WERI-Rb-1 (cell line): ENCODE measurements around the gene DSCAM.

Experiments used
- DNase-seq: peaks from one replicate; pipeline ENCODE4 v3.0.0-alpha.2; 2020
- H3K27ac ChIP-seq: fragments of 250-450 bp; sonication (Bioruptor Pico); 2 replicates; pipeline ENCODE4 v1.5.1; 2020; ENCODE audit warnings: mild to moderate bottlenecking, moderate library complexity
- H3K27me3 ChIP-seq: fragments of 250-450 bp; sonication (Bioruptor Pico); 2 replicates; pipeline ENCODE4 v1.5.1; 2021; ENCODE audit warnings: mild to moderate bottlenecking, low read depth, moderate library complexity; ENCODE audit not compliant: insufficient read depth, severe bottlenecking
- H3K36me3 ChIP-seq: fragments of 250-450 bp; sonication (Bioruptor Pico); 2 replicates; pipeline ENCODE4 v1.5.1; 2020; ENCODE audit warnings: mild to moderate bottlenecking, moderate library complexity
- H3K4me3 ChIP-seq: 2 replicates; pipeline ENCODE4 v1.5.1; 2011; ENCODE audit warnings: low read depth, mild to moderate bottlenecking, control low read depth, low read length
- H3K9me3 ChIP-seq: fragments of 250-450 bp; sonication (Bioruptor Pico); 2 replicates; pipeline ENCODE4 v1.5.1; 2021; ENCODE audit warnings: mild to moderate bottlenecking, moderate library complexity; ENCODE audit not compliant: severe bottlenecking
- CTCF ChIP-seq: IDR thresholded peaks from 2 replicates; pipeline ENCODE4 v1.5.1; 2011; ENCODE audit warnings: low read depth, mild to moderate bottlenecking, control low read depth, inconsistent platforms, low read length

DSCAM gene

GRCh38 chr21:40461008-40461407 lies 385.9 kb downstream of the DSCAM start:
- Histone ChIP-seq H3K4me3 (no peak overlapping the region), H3K27me3 (no peaks in the 10 kb centered on the region), H3K9me3 (no peaks in the 10 kb centered on the region), H3K36me3 (no peaks in the 10 kb centered on the region), H3K27ac (no peak overlapping the region)
- DNase-seq, result no peak
- TF ChIP-seq CTCF, result no peak

- Histone ChIP-seq H3K27ac (no peak overlapping the region), H3K36me3 (no peaks in the 10 kb centered on the region), H3K27me3 (no peaks in the 10 kb centered on the region), H3K4me3 (no peak overlapping the region), H3K9me3 (no peaks in the 10 kb centered on the region)
- no peak for TF ChIP-seq CTCF
- DNase-seq, result no peak
Measured at GRCh38 chr21:40457741-40458140, 389.2 kb downstream of the DSCAM start.

GRCh38 chr21:40454057-40454456 lies 392.9 kb downstream of the DSCAM start:
- no peaks in the 10 kb centered on the region for H3K9me3 ChIP-seq
- H3K4me3 ChIP-seq, result no peak overlapping the region
- H3K27ac ChIP-seq, result no peak overlapping the region
- no peak for TF ChIP-seq CTCF
- DNase-seq, result no peak
- H3K36me3 ChIP-seq, result no peaks in the 10 kb centered on the region
- no peaks in the 10 kb centered on the region for H3K27me3 ChIP-seq

DNA sequence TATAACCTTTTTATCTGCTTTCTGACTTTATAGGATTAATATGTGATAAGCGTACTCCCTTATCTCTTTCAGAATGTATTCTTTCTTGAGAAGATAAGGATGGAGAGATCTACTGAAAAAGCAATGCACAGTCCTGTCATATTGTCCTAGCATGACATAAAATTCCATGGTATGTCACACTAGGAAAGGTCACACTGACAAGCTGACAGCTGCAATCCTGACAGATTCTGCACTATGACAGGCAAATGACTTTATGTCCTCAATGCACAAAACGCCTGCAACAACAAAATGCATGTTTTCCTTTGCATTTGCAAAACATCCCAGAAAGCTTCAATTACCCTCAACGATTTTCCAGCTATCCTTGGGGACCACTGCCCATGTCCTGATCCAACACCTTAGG lies 393.8 kb downstream of the DSCAM start:
- H3K27me3 ChIP-seq, result no peaks in the 10 kb centered on the region
- H3K27ac ChIP-seq, result no peak overlapping the region
- H3K9me3 ChIP-seq, result no peaks in the 10 kb centered on the region
- no peak overlapping the region for H3K4me3 ChIP-seq
- no peak for DNase-seq
- no peaks in the 10 kb centered on the region for H3K36me3 ChIP-seq
- no peak for TF ChIP-seq CTCF

DNA sequence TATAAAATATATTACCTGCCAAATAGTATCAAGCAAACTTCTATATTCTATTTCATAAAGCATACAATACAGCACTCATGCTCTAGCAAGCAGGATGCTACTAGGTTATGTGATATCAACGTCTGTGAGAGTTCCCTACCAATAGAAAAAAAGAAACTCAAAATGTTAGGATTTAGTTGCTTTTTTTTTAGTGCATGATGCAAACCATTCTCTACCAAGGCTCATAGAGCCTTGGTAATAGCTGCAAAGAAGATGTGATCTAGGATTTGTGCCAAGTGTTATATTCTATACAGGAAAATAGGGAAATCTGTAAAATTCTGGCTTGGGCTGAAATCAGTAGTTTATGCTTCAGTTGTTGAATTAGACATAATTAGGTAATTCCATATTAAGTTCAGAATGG lies 394.4 kb downstream of the DSCAM start:
- TF ChIP-seq CTCF, result no peak
- no peaks in the 10 kb centered on the region for H3K27me3 ChIP-seq
- H3K9me3 ChIP-seq, result no peaks in the 10 kb centered on the region
- no peak for DNase-seq
- H3K27ac ChIP-seq, result no peak overlapping the region
- no peaks in the 10 kb centered on the region for H3K36me3 ChIP-seq
- no peak overlapping the region for H3K4me3 ChIP-seq

DNA sequence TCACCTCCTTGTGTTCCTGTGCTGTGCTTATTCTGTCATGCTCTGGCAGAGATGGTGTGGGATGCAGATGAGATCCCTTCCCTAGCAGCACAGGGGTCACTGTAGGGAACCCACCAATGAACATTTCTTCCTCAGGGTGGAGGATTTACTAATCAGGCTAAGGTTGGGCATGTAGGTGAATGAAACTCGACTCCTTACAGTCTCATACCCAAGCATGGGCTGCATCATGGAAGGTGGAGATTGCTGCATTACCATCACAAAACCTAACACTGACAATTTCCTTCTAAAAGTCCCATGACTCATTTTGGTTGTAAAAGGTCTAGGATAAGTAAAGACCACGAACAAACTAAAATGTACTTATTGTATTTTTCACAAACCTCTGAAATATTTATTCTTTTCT lies 399.9 kb downstream of the DSCAM start:
- H3K4me3 ChIP-seq, result no peak overlapping the region
- H3K36me3 ChIP-seq, result no peaks in the 10 kb centered on the region
- H3K27me3 ChIP-seq, result no peaks in the 10 kb centered on the region
- TF ChIP-seq CTCF, result no peak
- DNase-seq, result no peak
- peaks cover 8% of the 10 kb centered on the region for H3K9me3 ChIP-seq
- no peak overlapping the region for H3K27ac ChIP-seq
